GM12875 (cell line): ENCODE data around the gene MED29.

Experiments used
- H3K4me3 ChIP-seq: one replicate; pipeline ENCODE4 v1.5.1; 2011; ENCODE audit warnings: low read depth, low read length, control low read depth
- TF ChIP-seq, protein P1 (sequence below): IDR thresholded peaks from 2 replicates; pipeline ENCODE4 v1.5.1; 2011; ENCODE audit warnings: low read depth, mild to moderate bottlenecking, control low read depth, inconsistent platforms, low read length, moderate library complexity, borderline replicate concordance; ENCODE audit not compliant: insufficient read depth

The MED29 gene

DNA sequence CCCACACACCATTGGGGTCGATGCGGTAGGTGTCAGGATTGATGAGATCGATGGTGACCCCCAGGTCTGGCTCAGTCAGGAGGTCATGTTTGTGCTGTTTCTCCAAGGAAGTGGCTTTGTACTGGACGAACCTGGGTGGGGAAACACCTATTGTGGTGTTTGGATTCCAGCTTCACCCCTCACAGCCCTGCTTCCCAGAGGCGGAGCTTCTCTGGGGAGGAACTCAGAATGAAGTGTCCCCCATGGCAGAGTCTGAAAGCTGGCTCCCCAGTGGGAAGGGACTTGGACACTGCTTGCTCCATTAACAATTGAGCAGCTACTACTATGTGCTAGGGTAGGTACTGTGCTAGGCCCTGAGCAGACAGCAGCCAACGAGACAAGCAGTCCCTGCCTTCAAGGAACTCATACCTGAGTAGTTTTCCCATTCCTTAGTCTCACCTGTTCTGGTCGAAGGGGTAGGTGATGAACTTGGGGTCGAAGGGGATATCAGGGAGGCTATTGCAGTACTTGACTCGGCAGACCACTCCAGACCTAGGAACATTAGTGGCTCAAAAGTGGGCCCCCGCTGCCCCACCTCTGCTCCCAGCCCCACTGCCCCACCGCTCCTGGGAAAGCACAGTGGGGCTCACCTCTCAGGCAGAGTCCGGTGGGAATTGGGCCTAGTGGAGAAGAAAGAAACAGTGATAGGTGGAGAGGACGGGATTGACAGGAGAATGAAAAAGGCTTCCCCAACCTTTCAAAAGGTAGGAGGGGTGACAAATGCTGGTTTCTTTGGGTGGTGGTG is 1.4 kb upstream of the MED29 start:
- peak overlapping the region; percentile 85 for H3K4me3 ChIP-seq
- TF ChIP-seq, protein P1, sequence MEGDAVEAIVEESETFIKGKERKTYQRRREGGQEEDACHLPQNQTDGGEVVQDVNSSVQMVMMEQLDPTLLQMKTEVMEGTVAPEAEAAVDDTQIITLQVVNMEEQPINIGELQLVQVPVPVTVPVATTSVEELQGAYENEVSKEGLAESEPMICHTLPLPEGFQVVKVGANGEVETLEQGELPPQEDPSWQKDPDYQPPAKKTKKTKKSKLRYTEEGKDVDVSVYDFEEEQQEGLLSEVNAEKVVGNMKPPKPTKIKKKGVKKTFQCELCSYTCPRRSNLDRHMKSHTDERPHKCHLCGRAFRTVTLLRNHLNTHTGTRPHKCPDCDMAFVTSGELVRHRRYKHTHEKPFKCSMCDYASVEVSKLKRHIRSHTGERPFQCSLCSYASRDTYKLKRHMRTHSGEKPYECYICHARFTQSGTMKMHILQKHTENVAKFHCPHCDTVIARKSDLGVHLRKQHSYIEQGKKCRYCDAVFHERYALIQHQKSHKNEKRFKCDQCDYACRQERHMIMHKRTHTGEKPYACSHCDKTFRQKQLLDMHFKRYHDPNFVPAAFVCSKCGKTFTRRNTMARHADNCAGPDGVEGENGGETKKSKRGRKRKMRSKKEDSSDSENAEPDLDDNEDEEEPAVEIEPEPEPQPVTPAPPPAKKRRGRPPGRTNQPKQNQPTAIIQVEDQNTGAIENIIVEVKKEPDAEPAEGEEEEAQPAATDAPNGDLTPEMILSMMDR: no peak

DNA sequence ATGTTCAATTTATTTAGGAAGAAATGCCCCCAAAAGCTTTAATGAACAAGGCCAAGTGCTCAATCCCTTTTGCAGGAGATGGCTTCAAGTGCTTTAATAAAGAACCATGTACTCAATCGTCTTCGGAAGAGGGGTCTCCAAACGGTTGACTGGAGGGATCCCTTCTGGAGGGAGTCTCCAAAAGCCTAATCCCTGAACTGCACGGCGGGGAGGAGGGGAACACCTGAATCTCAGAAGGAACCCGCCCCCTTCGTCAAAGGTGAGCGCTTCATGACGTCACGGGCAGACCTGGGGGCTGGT is 777 bp upstream of the MED29 start:
- peak overlapping the region; percentile 85 for H3K4me3 ChIP-seq
- TF ChIP-seq, protein P1: no peak

DNA sequence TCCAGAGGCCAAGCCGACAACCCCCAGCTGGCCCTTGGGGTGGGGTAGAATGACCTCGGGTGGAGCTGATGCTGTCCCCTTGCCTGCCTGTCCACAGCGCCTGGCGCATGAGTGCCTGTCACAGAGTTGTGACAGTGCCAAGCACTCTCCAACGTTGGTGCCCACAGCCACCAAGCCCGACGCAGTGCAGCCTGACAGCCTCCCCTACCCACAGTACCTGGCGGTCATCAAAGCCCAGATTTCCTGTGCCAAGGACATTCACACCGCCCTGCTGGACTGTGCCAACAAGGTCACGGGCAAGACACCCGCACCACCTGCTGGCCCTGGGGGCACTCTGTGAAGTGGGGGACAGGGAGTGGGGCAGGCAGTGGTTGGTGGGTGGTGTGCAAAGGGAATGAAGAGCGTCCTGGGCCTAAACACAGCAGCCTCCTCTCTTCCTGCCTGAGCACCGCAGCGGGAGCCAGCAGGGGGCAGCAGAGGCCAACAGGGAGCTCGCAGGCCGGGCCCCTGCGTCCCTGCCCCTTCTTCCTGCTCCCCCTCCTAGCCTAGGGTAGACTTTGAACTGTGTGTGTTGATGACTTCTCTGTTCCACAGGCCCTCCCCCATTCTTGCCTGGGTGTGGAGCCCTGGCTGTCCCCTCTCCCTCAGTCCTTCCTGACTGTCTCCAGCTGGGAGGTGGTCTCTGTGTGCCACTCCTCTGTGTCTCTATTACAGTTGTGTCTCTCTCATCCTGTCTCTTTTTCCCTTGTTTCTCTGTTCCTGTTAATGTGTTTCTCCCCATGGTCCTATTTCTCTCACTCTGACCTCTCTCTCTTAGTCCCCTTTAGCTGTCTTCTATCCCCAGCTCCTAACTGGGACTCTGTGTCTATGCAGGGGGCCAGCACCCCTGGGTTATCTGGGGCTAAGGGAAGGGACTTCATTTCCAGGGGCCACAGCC is 6.5 kb downstream of the MED29 start:
- no peak overlapping the region for H3K4me3 ChIP-seq
- TF ChIP-seq, protein P1: peak; percentile 100

DNA sequence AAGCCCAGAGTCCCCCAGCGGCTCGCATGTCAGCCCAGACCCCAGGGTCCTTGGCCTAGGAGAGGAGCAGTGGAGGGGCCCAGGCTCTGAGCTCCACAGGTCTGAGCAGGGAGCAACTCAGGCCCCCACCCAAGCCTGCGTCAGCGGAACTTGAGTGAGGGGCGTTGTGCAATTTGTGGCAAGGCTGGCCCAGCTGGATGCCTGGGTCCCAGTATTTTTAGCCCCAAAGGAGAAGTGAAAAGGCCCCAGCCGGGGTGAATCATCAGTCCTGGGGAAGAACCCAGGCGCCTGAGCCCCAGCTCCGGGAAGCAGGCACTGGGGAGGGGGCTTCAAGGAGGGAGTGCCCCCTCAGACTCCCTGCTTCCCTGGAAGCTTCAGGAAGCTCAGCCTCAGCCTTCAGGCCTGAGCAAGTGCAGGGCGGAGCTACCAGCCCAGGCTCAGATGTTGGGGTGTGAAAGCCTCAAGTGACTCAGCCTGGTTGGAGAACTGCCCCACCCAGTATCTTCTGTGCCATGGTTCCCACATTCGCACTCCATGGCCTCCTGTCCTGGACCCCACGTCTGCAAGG is 7.2 kb downstream of the MED29 start:
- H3K4me3 ChIP-seq: no peak overlapping the region
- TF ChIP-seq, protein P1: no peak

DNA sequence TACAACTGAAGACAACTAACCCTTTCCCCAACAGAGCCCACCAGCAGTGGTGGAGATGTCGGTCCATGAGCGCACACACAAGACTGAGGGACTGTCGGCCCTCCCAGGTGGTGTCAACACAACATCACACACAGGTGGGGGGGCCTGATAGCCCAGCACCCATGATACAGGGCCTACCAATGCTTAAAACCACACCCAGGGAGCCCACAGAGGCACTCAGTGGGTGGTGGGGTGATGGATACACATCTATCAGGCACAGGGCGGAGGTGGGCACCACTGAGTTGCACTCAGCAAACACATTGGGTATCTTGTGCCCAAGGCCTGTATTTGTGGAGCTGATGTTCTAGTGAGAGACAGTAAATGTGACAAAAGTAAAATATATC is 8.5 kb downstream of the MED29 start:
- TF ChIP-seq, protein P1: no peak

DNA sequence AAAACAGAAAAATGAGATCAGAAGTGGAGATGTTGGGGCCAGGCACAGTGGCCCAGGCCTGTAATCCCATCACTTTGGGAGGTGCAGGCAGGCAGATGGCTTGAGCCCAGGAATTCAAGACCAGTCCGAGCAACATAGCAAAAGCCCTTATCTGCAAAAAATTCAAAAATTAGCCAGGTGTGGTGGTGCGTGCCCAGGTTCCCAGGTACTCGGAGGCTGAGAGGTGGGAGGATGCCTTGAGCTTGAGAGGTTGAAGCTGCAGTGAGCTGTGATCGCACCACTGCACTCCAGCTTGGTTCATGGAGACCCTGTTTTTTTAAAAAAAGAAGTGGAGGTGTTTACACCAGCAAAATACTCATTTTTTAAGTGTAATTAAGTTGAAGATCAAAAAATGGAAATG is 8.9 kb downstream of the MED29 start:
- TF ChIP-seq, protein P1: no peak
- no peak overlapping the region for H3K4me3 ChIP-seq

More for the DNA sequence above, 8.5 kb downstream of the MED29 start:
- H3K4me3 ChIP-seq: no peak overlapping the region
